RWPE2 (cell line): ENCODE results near the gene DCST2.
A peak's percentile ranks its signal among the peaks of the same experiment; 100 is the strongest.

ENCODE experiments used
- ATAC-seq: fragments of 200-7000 bp; cut with Tn5 transposase; 3 replicates; pipeline ENCODE4 v1.9.1; 2021; ENCODE audit warnings: low read depth
- DNase-seq: peaks from one replicate; pipeline ENCODE4 v3.0.0-alpha.2; 2020; ENCODE audit warnings: low spot score
- H3K27ac ChIP-seq: fragments of 450-650 bp; 2 replicates; pipeline ENCODE4 v1.5.1; 2017; ENCODE audit warnings: mild to moderate bottlenecking; ENCODE audit not compliant: poor library complexity, severe bottlenecking
- H3K27me3 ChIP-seq: fragments of 250-450 bp; sonication (Bioruptor Pico); 2 replicates; pipeline ENCODE4 v1.5.1; 2021; ENCODE audit warnings: mild to moderate bottlenecking, moderate library complexity; ENCODE audit not compliant: insufficient read depth, poor library complexity, severe bottlenecking
- H3K36me3 ChIP-seq: fragments of 250-450 bp; sonication (Bioruptor Pico); 2 replicates; pipeline ENCODE4 v1.5.1; 2020; ENCODE audit warnings: low read depth, mild to moderate bottlenecking, moderate library complexity
- H3K4me1 ChIP-seq: fragments of 250-450 bp; sonication (Bioruptor Pico); 2 replicates; pipeline ENCODE4 v1.5.1; 2021; ENCODE audit warnings: mild to moderate bottlenecking, moderate library complexity; ENCODE audit not compliant: insufficient read depth, poor library complexity, severe bottlenecking
- H3K4me3 ChIP-seq: fragments of 250-450 bp; sonication (Bioruptor Pico); 2 replicates; pipeline ENCODE4 v1.5.1; 2021; ENCODE audit warnings: mild to moderate bottlenecking, moderate library complexity; ENCODE audit not compliant: severe bottlenecking
- H3K9me3 ChIP-seq: fragments of 250-450 bp; sonication (Bioruptor Pico); 2 replicates; pipeline ENCODE4 v1.5.1; 2021; ENCODE audit warnings: mild to moderate bottlenecking, moderate library complexity; ENCODE audit not compliant: severe bottlenecking
- CTCF ChIP-seq: fragments of 450-650 bp; IDR thresholded peaks from one replicate; pipeline ENCODE4 v1.5.1; 2017; ENCODE audit warnings: mild to moderate bottlenecking, moderate library complexity; ENCODE audit not compliant: poor library complexity, severe bottlenecking

Gene DCST2

GRCh38 chr1:155009221-155009711 is 24.3 kb downstream of the DCST2 start:
- Histone ChIP-seq H3K36me3 (peaks cover 47% of the 10 kb centered on the region), H3K9me3 (no peaks in the 10 kb centered on the region), H3K27me3 (no peaks in the 10 kb centered on the region), H3K4me3 (no peak overlapping the region), H3K4me1 (peaks cover 58% of the 10 kb centered on the region), H3K27ac (peak overlapping the region; percentile 96)
- no peak for ATAC-seq
- no peak for TF ChIP-seq CTCF
- DNase-seq, result peak; percentile 51

- no peak for TF ChIP-seq CTCF
- ATAC-seq, result no peak
- Histone ChIP-seq H3K4me1 (peaks cover 58% of the 10 kb centered on the region), H3K4me3 (no peak overlapping the region), H3K27me3 (no peaks in the 10 kb centered on the region), H3K27ac (peak overlapping the region; percentile 96), H3K9me3 (no peaks in the 10 kb centered on the region), H3K36me3 (peaks cover 46% of the 10 kb centered on the region)
- peak; percentile 44 for DNase-seq
These were observed 25.3 kb downstream of the DCST2 start for GRCh38 chr1:155008015-155008941.

- no peaks in the 10 kb centered on the region for H3K27me3 ChIP-seq
- H3K36me3 ChIP-seq, result peaks cover 47% of the 10 kb centered on the region
- DNase-seq (no peak), ATAC-seq (no peak)
- no peaks in the 10 kb centered on the region for H3K9me3 ChIP-seq
- peak overlapping the region; percentile 96 for H3K27ac ChIP-seq
- no peak overlapping the region for H3K4me3 ChIP-seq
- peaks cover 57% of the 10 kb centered on the region for H3K4me1 ChIP-seq
- no peak for TF ChIP-seq CTCF
These were observed 26.2 kb downstream of the DCST2 start for GRCh38 chr1:155007251-155007828.

GRCh38 chr1:155006601-155007101 is 26.9 kb downstream of the DCST2 start:
- H3K9me3 ChIP-seq, result no peaks in the 10 kb centered on the region
- no peak for DNase-seq

More at GRCh38 chr1:155006601-155007101, 26.9 kb downstream of the DCST2 start:
- Histone ChIP-seq H3K4me3 (no peak overlapping the region), H3K27ac (peak overlapping the region; percentile 96), H3K36me3 (peaks cover 45% of the 10 kb centered on the region), H3K27me3 (no peaks in the 10 kb centered on the region), H3K4me1 (peaks cover 50% of the 10 kb centered on the region)
- TF ChIP-seq CTCF, result no peak
- ATAC-seq, result no peak
